Stimulated activated CD4-positive, alpha-beta T cell treated with anti-CD3 and anti-CD28 coated beads, Interleukin-2, amount 100 ng/mL, for 48 hours (primary cell): Measurements from ENCODE around the gene PRMT7.

Experiments
- DNase-seq, 2 donors: peaks; one replicate each; pipeline ENCODE4 v3.0.0-alpha.2; 2020

PRMT7 gene

DNA sequence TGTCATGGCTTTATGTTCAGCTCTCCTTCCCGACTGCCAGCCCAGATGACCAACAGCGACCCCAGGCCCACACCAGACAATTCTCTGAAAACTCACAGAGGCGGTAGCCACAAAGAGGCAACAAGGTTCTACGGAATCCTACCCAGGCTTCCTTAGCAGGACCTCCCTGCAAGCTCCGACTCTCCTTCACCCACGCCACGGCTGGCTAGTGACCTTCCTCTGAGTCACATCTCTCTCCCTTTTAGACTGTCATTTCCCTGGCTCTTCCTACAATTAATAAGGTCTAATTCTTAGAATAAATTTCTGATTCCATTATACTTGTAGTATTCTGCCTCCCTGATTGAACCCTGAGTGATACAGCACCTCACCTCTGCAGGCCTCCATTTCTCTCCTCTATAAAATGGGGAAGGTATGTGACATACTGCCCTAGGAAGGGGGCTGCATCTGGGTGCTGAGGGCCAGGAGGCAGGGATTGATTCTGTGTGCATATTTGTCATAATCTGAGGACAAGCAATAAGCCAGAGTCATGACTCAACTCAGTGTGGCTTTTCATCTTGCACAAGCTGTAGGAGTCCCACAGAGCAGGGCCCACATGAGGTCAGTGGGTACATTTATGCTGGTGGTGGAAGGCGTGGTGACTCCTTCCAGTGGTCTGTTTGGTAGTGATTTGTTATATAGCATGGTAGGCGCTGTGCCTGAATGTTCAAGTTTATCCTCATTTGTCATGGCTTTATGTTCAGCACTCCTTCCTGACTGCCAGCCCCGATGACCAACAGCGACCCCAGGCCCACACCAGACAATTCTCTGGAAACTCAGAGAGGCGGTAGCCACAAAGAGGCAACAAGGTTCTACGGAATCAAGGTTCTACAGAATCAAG is 91.3 kb downstream of the PRMT7 start:
- no peak for DNase-seq

DNA sequence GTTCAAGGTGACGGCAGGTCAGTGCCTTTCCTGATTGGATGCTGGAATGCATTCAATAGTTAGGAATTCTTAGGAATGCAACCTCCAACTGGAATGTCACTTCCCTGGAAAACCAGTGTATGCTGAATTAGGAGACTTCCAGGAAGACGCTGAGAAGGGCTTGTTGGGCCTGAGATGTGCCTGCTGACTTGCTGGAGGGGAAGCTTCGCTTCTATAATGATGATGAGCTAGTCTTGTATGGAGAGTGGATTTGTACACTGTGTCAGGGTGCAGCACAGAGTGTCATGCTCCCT is 91.9 kb downstream of the PRMT7 start:
- DNase-seq = no peak

DNA sequence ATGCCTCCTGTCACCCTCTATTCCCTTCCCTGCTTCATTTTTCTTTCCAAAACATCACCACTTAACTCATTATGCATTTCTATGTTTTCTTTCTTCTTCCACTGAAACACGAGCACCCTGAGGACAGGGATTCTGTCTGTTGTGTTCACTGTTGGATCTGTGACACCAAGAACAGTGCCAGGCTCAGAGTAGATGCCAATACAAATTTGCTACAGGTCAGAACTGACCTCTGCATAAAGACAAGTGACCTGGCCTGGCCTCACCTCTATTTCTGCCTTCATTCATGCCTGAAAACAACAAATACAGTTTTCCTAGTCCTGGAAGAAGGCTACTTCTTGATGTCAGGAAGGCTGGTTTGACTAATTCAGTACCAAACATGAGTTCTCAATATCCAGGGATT is 92.4 kb downstream of the PRMT7 start:
- DNase-seq = no peak

DNA sequence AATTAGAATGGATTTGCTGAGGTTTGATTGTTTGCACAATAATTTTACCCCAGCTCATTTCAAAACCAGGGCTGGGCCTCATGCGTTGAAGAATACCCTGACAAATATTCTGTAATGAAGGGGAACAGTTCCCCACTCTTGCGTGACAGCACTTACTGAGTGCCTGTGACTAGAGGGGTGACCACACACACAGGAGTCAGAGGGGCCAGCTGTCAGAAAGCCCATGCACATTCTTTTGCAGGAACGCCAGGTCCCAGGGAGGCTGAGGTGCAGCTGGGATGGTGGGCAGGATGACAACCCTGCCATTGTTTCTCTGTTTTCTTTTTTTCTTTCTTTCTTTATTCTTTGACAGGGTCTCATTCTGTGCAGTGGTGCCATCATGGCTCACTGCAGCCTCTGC is 92.9 kb downstream of the PRMT7 start:
- no peak for DNase-seq

DNA sequence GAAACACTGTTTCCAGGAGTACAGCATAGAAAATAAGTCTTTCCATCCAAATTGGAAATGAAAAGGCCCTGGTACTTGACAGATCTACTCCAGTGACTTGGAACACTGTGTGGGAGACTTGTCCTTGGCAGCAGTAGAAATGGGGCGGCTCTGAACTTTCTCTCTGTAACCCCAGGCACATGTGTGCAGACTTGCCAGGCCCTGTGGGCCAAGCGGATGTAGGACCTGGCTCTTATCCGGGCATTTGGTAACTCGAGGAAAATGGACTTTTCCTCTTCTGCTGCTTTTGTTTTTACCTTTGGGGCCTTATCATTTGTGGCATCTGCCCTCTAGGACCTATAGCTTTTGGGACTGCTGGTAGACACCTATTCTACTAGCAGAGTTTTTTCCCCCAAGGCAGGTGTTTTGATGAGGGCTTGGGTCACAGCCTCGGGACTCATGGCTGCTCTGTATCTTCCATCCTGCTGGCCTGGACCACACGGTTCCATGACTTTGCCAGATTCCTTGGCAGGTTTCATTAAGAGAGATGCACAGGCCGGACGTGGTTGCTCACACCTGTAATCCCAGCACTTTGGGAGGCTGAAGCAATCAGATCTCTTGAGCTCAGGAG is 94.0 kb downstream of the PRMT7 start:
- no peak for DNase-seq

DNA sequence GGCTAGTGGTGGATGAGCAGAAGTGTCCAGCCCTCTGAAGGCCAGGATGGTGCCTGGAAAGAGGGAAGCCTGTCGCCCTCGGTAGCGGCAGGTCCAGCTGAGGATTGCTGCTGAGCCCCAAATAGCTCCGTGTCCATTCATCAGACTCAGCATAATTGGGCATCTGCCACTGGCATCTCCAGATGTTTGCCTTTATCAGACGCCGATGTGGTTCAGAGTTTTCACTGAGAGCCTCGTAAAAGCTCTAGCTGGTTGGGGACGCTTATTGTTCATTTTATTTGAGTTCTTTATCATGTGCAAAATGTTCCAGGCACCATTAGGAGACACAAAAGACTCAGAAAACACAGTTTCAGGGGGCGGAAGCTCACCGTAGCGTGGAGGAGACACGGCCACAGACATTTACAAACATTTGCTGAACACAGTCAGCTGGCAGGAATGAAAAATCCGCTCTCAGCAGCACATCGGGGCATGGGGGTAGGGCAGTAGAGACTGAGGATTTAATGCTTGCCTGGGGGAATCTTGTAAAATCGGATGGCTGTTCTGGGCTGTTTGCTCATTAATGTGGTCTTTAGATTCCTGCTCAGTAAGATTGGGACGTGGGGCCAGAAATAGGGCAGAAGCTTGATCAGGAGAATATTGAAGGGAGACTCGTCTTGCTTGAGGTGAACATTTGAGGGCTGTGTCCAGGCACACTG is 95.8 kb downstream of the PRMT7 start:
- no peak for DNase-seq
